Gastrocnemius medialis (tissue), 4 donors: Measurements from ENCODE around the gene IL12B. TPM values are rescaled to one million over a fixed set of nuclear protein-coding genes. Genes with fewer than 3 reads are reported as not detected.
A peak's percentile ranks its signal among the peaks of the same experiment; 100 is the strongest.

Source experiments
- ATAC-seq, 2 donors: fragments of 150-250 bp; one replicate each; pipeline ENCODE4 v1.9.1; 2016
- DNase-seq, 2 donors: peaks; one replicate each; pipeline ENCODE4 v3.0.0-alpha.2; 2019
- H3K27ac ChIP-seq, 4 donors: fragments of 200-600 bp; sonication (generic); 1 replicate in 1 of 4; 2 replicates in 3 of 4; pipeline ENCODE4 v1.5.1; 2016 to 2018; ENCODE audit warnings: mild to moderate bottlenecking in 2 of 4, moderate library complexity in 1 of 4
- H3K27me3 ChIP-seq, 3 donors: fragments of 200-600 bp; sonication (generic) in 2 of 3; 1 replicate in 1 of 3; 2 replicates in 2 of 3; pipeline versions ENCODE4 v1.5.1 to v1.6.0; 2016 to 2019; ENCODE audit warnings: mild to moderate bottlenecking in 1 of 3, moderate library complexity in 1 of 3
- H3K36me3 ChIP-seq, 2 donors: fragments of 200-600 bp; sonication (generic) in 1 of 2; one replicate each; pipeline ENCODE4 v1.5.1; 2017 to 2018
- H3K4me1 ChIP-seq, 2 donors: fragments of 200-600 bp; sonication (generic) in 1 of 2; one replicate each; pipeline ENCODE4 v1.5.1; 2016 to 2017; ENCODE audit warnings: mild to moderate bottlenecking in 2 of 2
- H3K4me3 ChIP-seq, 4 donors: fragments of 200-600 bp; sonication (generic) in 3 of 4; 1 replicate in 1 of 4; 2 replicates in 3 of 4; pipeline ENCODE4 v1.5.1; 2016 to 2019; ENCODE audit warnings: mild to moderate bottlenecking in 2 of 4
- H3K9me3 ChIP-seq, 3 donors: fragments of 200-600 bp; sonication (generic) in 2 of 3; 1 replicate in 1 of 3; 2 replicates in 2 of 3; pipeline ENCODE4 v1.5.1; 2016 to 2019
- POLR2A ChIP-seq, 2 donors: fragments of 450-650 bp; IDR thresholded peaks; one replicate each; pipeline ENCODE4 v1.6.1; 2017; ENCODE audit warnings: antibody characterized with exemption in 2 of 2, mild to moderate bottlenecking in 2 of 2, moderate library complexity in 2 of 2
- in situ Hi-C, 4 donors: fragments of 200-750 bp; cut with MboI; loops; one replicate each; pipeline versions ENCODE4 v1.15.0 to v1.8.0; 2017; ENCODE audit warnings: low sequenced_read_pairs in 4 of 4
- intact Hi-C: fragments of 100-400 bp; cut with DNase I; formaldehyde crosslinking; loops from one replicate; pipeline ENCODE4 v1.15.1; 2023; ENCODE audit warnings: low total_unique reads
- total RNA-seq, 4 donors: library from RNA; depleted of rRNA; stranded (reverse); fragments of >200 nt; gene quantifications; one replicate each; pipeline versions ENCODE4 v1.1.0 to v1.2.3, GENCODE V29; 2016
- TF ChIP-seq, protein P1 (sequence below), 5 experiments: fragments of 450-650 bp in 3 of 5; fragments of 200-600 bp in 2 of 5; sonication (generic) in 2 of 5; IDR thresholded peaks in 4 of 5; conservative IDR thresholded peaks in 1 of 5; 1 replicate in 4 of 5; 2 replicates in 1 of 5; pipeline ENCODE4 v1.5.1; 2016 to 2019; ENCODE audit warnings: antibody characterized with exemption in 5 of 5, mild to moderate bottlenecking in 3 of 5, moderate library complexity in 3 of 5

Gene IL12B
- total RNA-seq, 4 donors from 2014 or later: not detected

GRCh38 chr5:159316519-159317383 lies 13.5 kb downstream of the IL12B start:
- H3K4me3 ChIP-seq: no peak overlapping the region
- H3K27ac ChIP-seq: no peak overlapping the region
- DNase-seq (no peak), ATAC-seq (no peak)
- in situ Hi-C loops (no loop called here), intact Hi-C loops (loop anchor here (5.0 kb wide), 1 partner anchor 159 kb away; no protein-coding TSS in a partner anchor)
- no peaks in the 10 kb centered on the region for H3K4me1 ChIP-seq
- no peaks in the 10 kb centered on the region for H3K36me3 ChIP-seq
- peaks cover 0 to 6% (median 3%) of the 10 kb centered on the region in 3 donors for H3K27me3 ChIP-seq
- no peak for TF ChIP-seq POLR2A (IDR thresholded peaks at IDR 0.05)
- TF ChIP-seq, protein P1, sequence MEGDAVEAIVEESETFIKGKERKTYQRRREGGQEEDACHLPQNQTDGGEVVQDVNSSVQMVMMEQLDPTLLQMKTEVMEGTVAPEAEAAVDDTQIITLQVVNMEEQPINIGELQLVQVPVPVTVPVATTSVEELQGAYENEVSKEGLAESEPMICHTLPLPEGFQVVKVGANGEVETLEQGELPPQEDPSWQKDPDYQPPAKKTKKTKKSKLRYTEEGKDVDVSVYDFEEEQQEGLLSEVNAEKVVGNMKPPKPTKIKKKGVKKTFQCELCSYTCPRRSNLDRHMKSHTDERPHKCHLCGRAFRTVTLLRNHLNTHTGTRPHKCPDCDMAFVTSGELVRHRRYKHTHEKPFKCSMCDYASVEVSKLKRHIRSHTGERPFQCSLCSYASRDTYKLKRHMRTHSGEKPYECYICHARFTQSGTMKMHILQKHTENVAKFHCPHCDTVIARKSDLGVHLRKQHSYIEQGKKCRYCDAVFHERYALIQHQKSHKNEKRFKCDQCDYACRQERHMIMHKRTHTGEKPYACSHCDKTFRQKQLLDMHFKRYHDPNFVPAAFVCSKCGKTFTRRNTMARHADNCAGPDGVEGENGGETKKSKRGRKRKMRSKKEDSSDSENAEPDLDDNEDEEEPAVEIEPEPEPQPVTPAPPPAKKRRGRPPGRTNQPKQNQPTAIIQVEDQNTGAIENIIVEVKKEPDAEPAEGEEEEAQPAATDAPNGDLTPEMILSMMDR (IDR thresholded peaks at IDR 0.05 in 4 of 5, conservative IDR thresholded peaks at IDR 0.05 in 1 of 5): peak in 3 of 5 experiments; percentile 9 to 46 (median 26)
- no peaks in the 10 kb centered on the region for H3K9me3 ChIP-seq

- Histone ChIP-seq H3K36me3 (no peaks in the 10 kb centered on the region), H3K27ac (no peak overlapping the region), H3K4me3 (no peak overlapping the region), H3K4me1 (no peaks in the 10 kb centered on the region), H3K27me3 (peaks cover 7 to 22% (median 16%) of the 10 kb centered on the region in 3 donors), H3K9me3 (no peaks in the 10 kb centered on the region)
- intact Hi-C loops: no loop called here
- no peak for DNase-seq
- in situ Hi-C loops: no loop called here
- no peak for ATAC-seq
- TF ChIP-seq POLR2A (IDR thresholded peaks at IDR 0.05): no peak
- TF ChIP-seq, protein P1 (IDR thresholded peaks at IDR 0.05 in 4 of 5, conservative IDR thresholded peaks at IDR 0.05 in 1 of 5): no peak
These were observed 17.1 kb downstream of the IL12B start for GRCh38 chr5:159313197-159313596.

- H3K4me1 ChIP-seq: no peaks in the 10 kb centered on the region
- TF ChIP-seq POLR2A (IDR thresholded peaks at IDR 0.05): no peak
- TF ChIP-seq, protein P1 (IDR thresholded peaks at IDR 0.05 in 4 of 5, conservative IDR thresholded peaks at IDR 0.05 in 1 of 5): no peak
- no peaks in the 10 kb centered on the region for H3K36me3 ChIP-seq
- intact Hi-C loops: no loop called here
- in situ Hi-C loops: no loop called here
- ATAC-seq: no peak
- no peaks in the 10 kb centered on the region for H3K9me3 ChIP-seq
- no peak for DNase-seq
- H3K27ac ChIP-seq: no peak overlapping the region
- H3K4me3 ChIP-seq: no peak overlapping the region
- H3K27me3 ChIP-seq: peaks cover 7 to 26% (median 16%) of the 10 kb centered on the region in 3 donors
These were observed 19.2 kb downstream of the IL12B start for GRCh38 chr5:159311063-159311462.

DNA sequence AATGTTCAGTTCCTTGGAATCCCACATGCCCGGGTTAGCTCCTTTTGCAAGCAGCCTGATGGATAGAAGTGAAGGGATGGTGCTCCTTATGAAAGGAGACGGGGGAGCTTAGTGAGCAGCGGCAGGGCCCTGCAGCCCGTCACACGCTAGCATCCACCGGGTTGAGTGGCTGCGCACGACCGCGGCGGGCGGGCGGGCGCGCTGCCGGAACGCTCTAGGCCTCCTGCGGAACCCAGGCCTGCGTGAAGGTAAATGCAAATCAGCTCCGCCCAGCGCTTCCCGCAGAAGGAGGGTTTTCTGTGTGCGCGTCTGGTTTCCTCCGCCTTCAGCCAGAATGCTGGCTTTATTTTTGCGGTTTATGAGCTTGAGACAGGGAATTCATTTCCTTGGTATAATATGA lies 19.8 kb downstream of the IL12B start:
- no peaks in the 10 kb centered on the region for H3K9me3 ChIP-seq
- DNase-seq (no peak), ATAC-seq (no peak)
- no peaks in the 10 kb centered on the region for H3K4me1 ChIP-seq
- peaks cover 7 to 26% (median 16%) of the 10 kb centered on the region in 3 donors for H3K27me3 ChIP-seq
- intact Hi-C loops (no loop called here), in situ Hi-C loops (no loop called here)
- no peaks in the 10 kb centered on the region for H3K36me3 ChIP-seq
- no peak overlapping the region for H3K27ac ChIP-seq
- H3K4me3 ChIP-seq: no peak overlapping the region
- TF ChIP-seq, protein P1 (IDR thresholded peaks at IDR 0.05 in 4 of 5, conservative IDR thresholded peaks at IDR 0.05 in 1 of 5): no peak
- no peak for TF ChIP-seq POLR2A (IDR thresholded peaks at IDR 0.05)
